Transverse colon (tissue), 4 donors: Measurements from ENCODE around the gene FBXO46. TPM values are rescaled to one million over a fixed set of nuclear protein-coding genes. Genes with fewer than 3 reads are reported as not detected.
"Not testable (repeated sequence)": the region's sequence is repeated elsewhere in the genome, so short reads cannot be mapped to it uniquely, and the experiment has no call there.

Experiments
- DNase-seq: peaks from one replicate; pipeline ENCODE4 v3.0.0-alpha.2; 2019
- H3K27ac ChIP-seq, 4 donors: fragments of 200-600 bp; sonication (generic); 2 replicates each; pipeline ENCODE4 v1.5.1; 2016 to 2018; ENCODE audit warnings: inconsistent platforms in 4 of 4
- H3K27me3 ChIP-seq: fragments of 200-600 bp; sonication (generic); 2 replicates; pipeline ENCODE4 v1.5.1; 2017; ENCODE audit warnings: inconsistent platforms
- H3K36me3 ChIP-seq, 4 donors: fragments of 200-600 bp; sonication (generic); 2 replicates each; pipeline ENCODE4 v1.5.1; 2017 to 2019; ENCODE audit warnings: inconsistent platforms in 4 of 4
- H3K4me1 ChIP-seq, 4 donors: fragments of 200-600 bp; sonication (generic); 2 replicates each; pipeline ENCODE4 v1.5.1; 2017 to 2020; ENCODE audit warnings: inconsistent platforms in 4 of 4
- H3K4me3 ChIP-seq, 4 donors: fragments of 200-600 bp; sonication (generic); 1 replicate in 1 of 4; 2 replicates in 3 of 4; pipeline versions ENCODE4 v1.5.1 to v1.6.1; 2017 to 2019; ENCODE audit warnings: inconsistent platforms in 4 of 4
- H3K9me3 ChIP-seq, 2 donors: fragments of 200-600 bp; sonication (generic); 2 replicates each; pipeline ENCODE4 v1.5.1; 2017 to 2019; ENCODE audit warnings: inconsistent platforms in 2 of 2
- EP300 ChIP-seq: sonication (generic); formaldehyde crosslinking; IDR thresholded peaks from one replicate; pipeline ENCODE4 v1.6.1; 2017; ENCODE audit warnings: antibody characterized with exemption, low read depth
- POLR2A ChIP-seq: fragments of 450-650 bp; IDR thresholded peaks from one replicate; pipeline ENCODE4 v1.6.1; 2016; ENCODE audit warnings: antibody characterized with exemption, mild to moderate bottlenecking, moderate library complexity
- POLR2AphosphoS5 ChIP-seq, 3 donors: sonication (generic); formaldehyde crosslinking; IDR thresholded peaks; one replicate each; pipeline ENCODE4 v1.6.1; 2016; ENCODE audit warnings: antibody characterized with exemption in 3 of 3
- WGBS, 2 donors: methylation state at CpG; one replicate each; pipeline ENCODE4 v1.1.5; 2018; ENCODE audit warnings: low coverage in 1 of 2; 5-methylcytosine and 5-hydroxymethylcytosine counted together
- in situ Hi-C, 4 donors: fragments of 200-750 bp; cut with MboI; loops; one replicate each; pipeline versions ENCODE4 v1.15.0 to v1.15.1; 2017; ENCODE audit warnings: low sequenced_read_pairs in 3 of 4, low pct_ligation_motif_present in 1 of 4, low pct_unique_long_range_greater_than_20kb in 1 of 4
- intact Hi-C: fragments of 100-400 bp; cut with DNase I; formaldehyde crosslinking; loops from one replicate; pipeline ENCODE4 v1.15.1; 2023; ENCODE audit warnings: low total_unique reads
- total RNA-seq, 4 donors: library from RNA; depleted of rRNA; stranded (reverse); fragments of >200 nt; gene quantifications; one replicate each; pipeline ENCODE4 v1.1.0, GENCODE V29; 2016
- TF ChIP-seq, protein P1 (sequence below), 5 experiments: fragments of 200-600 bp in 3 of 5; fragments of 450-650 bp in 2 of 5; sonication (generic) in 3 of 5; IDR thresholded peaks; 1 replicate in 2 of 5; 2 replicates in 3 of 5; pipeline ENCODE4 v1.5.1; 2016 to 2017; ENCODE audit warnings: antibody characterized with exemption in 5 of 5, inconsistent platforms in 3 of 5, mild to moderate bottlenecking in 2 of 5, moderate library complexity in 1 of 5

FBXO46 gene
- total RNA-seq, 4 donors from 2014 or later: 14.1 to 40.8 (median 19.6) TPM

- H3K9me3 ChIP-seq: no peaks in the 10 kb centered on the region
- H3K27me3 ChIP-seq: no peaks in the 10 kb centered on the region
- H3K4me1 ChIP-seq: peaks cover 6 to 20% (median 14%) of the 10 kb centered on the region in 4 donors
- H3K36me3 ChIP-seq: no peaks in the 10 kb centered on the region
- 95% methylated on average over 59 of the region's 59 CpGs; no CpG with 5 or more reads in 1 of the 2 donors for WGBS, 2 donors
- TF ChIP-seq EP300 (no peak), POLR2AphosphoS5 (IDR thresholded peaks at IDR 0.05) (no peak), POLR2A (no peak)
- TF ChIP-seq, protein P1, sequence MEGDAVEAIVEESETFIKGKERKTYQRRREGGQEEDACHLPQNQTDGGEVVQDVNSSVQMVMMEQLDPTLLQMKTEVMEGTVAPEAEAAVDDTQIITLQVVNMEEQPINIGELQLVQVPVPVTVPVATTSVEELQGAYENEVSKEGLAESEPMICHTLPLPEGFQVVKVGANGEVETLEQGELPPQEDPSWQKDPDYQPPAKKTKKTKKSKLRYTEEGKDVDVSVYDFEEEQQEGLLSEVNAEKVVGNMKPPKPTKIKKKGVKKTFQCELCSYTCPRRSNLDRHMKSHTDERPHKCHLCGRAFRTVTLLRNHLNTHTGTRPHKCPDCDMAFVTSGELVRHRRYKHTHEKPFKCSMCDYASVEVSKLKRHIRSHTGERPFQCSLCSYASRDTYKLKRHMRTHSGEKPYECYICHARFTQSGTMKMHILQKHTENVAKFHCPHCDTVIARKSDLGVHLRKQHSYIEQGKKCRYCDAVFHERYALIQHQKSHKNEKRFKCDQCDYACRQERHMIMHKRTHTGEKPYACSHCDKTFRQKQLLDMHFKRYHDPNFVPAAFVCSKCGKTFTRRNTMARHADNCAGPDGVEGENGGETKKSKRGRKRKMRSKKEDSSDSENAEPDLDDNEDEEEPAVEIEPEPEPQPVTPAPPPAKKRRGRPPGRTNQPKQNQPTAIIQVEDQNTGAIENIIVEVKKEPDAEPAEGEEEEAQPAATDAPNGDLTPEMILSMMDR (IDR thresholded peaks at IDR 0.05): no peak
- H3K27ac ChIP-seq: no peak within 1 kb of the TSS
- intact Hi-C loops: no loop called here
- peak; percentile 9 for DNase-seq
- in situ Hi-C loops: no loop called here
- no peak within 1 kb of the TSS for H3K4me3 ChIP-seq
Measured at GRCh38 chr19:45733160-45733810, 2.6 kb upstream of the FBXO46 start, which contains the start of gene MEIOSIN. TSS of gene MEIOSIN (plus strand) at chr19:45733439. CDS start at chr19:45735377, 1,938 bp downstream.

GRCh38 chr19:45729800-45730290 lies 851 bp downstream of the FBXO46 start:
- Histone ChIP-seq H3K9me3 (no peaks in the 10 kb centered on the region), H3K27ac (peak overlapping the region; percentile 79 to 93 (median 84)), H3K27me3 (no peaks in the 10 kb centered on the region), H3K4me3 (peak overlapping the region; percentile 74 to 98 (median 86)), H3K36me3 (no peaks in the 10 kb centered on the region), H3K4me1 (peaks cover 6 to 27% (median 16%) of the 10 kb centered on the region in 4 donors)
- intact Hi-C loops: no loop called here
- in situ Hi-C loops: no loop called here
- 2 to 5% methylated on average over 6 to 10 of the region's 10 CpGs for WGBS, 2 donors
- no peak for TF ChIP-seq POLR2AphosphoS5 (IDR thresholded peaks at IDR 0.05)
- TF ChIP-seq POLR2A: no peak
- TF ChIP-seq EP300: no peak
- TF ChIP-seq, protein P1 (IDR thresholded peaks at IDR 0.05): no peak
- peak; percentile 29 for DNase-seq

- in situ Hi-C loops, H3K9me3 ChIP-seq, DNase-seq: not testable (repeated sequence)
Measured at GRCh38 chr19:45728683-45729082, 2.0 kb downstream of the FBXO46 start.

GRCh38 chr19:45720065-45720464 lies 10.6 kb downstream of the FBXO46 start:
- 98 to 100% methylated on average over 2 to 11 of the region's 11 CpGs for WGBS, 2 donors
- peak overlapping the region; percentile 76 to 83 (median 77) for H3K27ac ChIP-seq
- H3K27me3 ChIP-seq, DNase-seq, H3K4me3 ChIP-seq, intact Hi-C loops, H3K36me3 ChIP-seq, H3K9me3 ChIP-seq, in situ Hi-C loops: not testable (repeated sequence)
- H3K4me1 ChIP-seq: peaks cover 11 to 49% (median 25%) of the 10 kb centered on the region in 4 donors

More at GRCh38 chr19:45728683-45729082, 2.0 kb downstream of the FBXO46 start:
- H3K27me3 ChIP-seq, H3K27ac ChIP-seq, H3K4me3 ChIP-seq, intact Hi-C loops, H3K36me3 ChIP-seq: not testable (repeated sequence)
- 90 to 93% methylated on average over 4 to 18 of the region's 18 CpGs for WGBS, 2 donors
- H3K4me1 ChIP-seq: peaks cover 6 to 27% (median 16%) of the 10 kb centered on the region in 4 donors

GRCh38 chr19:45717983-45718650 lies 12.6 kb downstream of the FBXO46 start:
- WGBS, 2 donors: 47% methylated on average over 12 of the region's 12 CpGs; no CpG with 5 or more reads in 1 of the 2 donors
- no peaks in the 10 kb centered on the region for H3K27me3 ChIP-seq
- TF ChIP-seq POLR2AphosphoS5 (IDR thresholded peaks at IDR 0.05): no peak
- H3K36me3 ChIP-seq: peaks cover 0 to 4% (median 2%) of the 10 kb centered on the region in 4 donors
- in situ Hi-C loops: no loop called here
- intact Hi-C loops: loop anchor here (10.0 kb wide), 1 partner anchor 47 kb away; the partner anchor contains the start of gene SIX5
- H3K9me3 ChIP-seq: no peaks in the 10 kb centered on the region
- no peak for DNase-seq
- H3K4me1 ChIP-seq: peaks cover 11 to 46% (median 24%) of the 10 kb centered on the region in 4 donors
- H3K27ac ChIP-seq: peak overlapping the region; percentile 89 to 95 (median 93)
- H3K4me3 ChIP-seq: peak overlapping the region; percentile 28 to 79 (median 60)
